Left lung (tissue), 10 donors: Measurements from ENCODE around the gene GNPTAB. TPM values are rescaled to one million over a fixed set of nuclear protein-coding genes. Genes with fewer than 3 reads are reported as not detected.

Experiments used
- ATAC-seq: fragments of 200-7000 bp; cut with Tn5 transposase; one replicate; pipeline ENCODE4 v1.9.1; 2020; ENCODE audit warnings: moderate library complexity
- DNase-seq, 4 donors: peaks; one replicate each; pipeline ENCODE4 v3.0.0-alpha.2; 2013 to 2020
- H3K27ac ChIP-seq, 2 donors: fragments of 200-600 bp; sonication (generic) in 1 of 2; one replicate each; pipeline versions ENCODE4 v1.5.0 to v1.8.0; 2020 to 2021
- H3K27me3 ChIP-seq, 2 donors: fragments of 200-600 bp; sonication (generic) in 1 of 2; one replicate each; pipeline versions ENCODE4 v1.5.0 to v1.8.0; 2020 to 2021
- H3K36me3 ChIP-seq, 2 donors: fragments of 200-600 bp; sonication (generic) in 1 of 2; one replicate each; pipeline versions ENCODE4 v1.5.0 to v1.8.0; 2020 to 2021
- H3K4me1 ChIP-seq, 2 donors: fragments of 200-600 bp; one replicate each; pipeline ENCODE4 v1.8.0; 2021
- H3K4me3 ChIP-seq, 2 donors: fragments of 200-600 bp; sonication (generic) in 1 of 2; one replicate each; pipeline versions ENCODE4 v1.5.0 to v1.8.0; 2020 to 2021; ENCODE audit warnings: mild to moderate bottlenecking in 1 of 2
- H3K9me3 ChIP-seq, 2 donors: fragments of 200-600 bp; sonication (generic) in 1 of 2; one replicate each; pipeline versions ENCODE4 v1.5.0 to v1.8.0; 2020 to 2021
- intact Hi-C, 2 donors: fragments of 100-400 bp; cut with DNase I; formaldehyde crosslinking; loops; one replicate each; pipeline versions ENCODE4 v1.11.2 to v1.14.2; 2022
- polyA plus RNA-seq, 6 donors: library from polyadenylated mRNA; unstranded; fragments of 120-200 nt; gene quantifications; one replicate each; pipeline ENCODE4 v1.2.1, GENCODE V29; 2013; ENCODE audit not compliant: insufficient read length in 6 of 6
- total RNA-seq, 2 donors: library from RNA; stranded (reverse); fragmentation: NEBNext Ultra II Directional; extraction: Animal tissue kit (Norgen Biotek cat#: 25700); gene quantifications; one replicate each; pipeline ENCODE4 v1.2.1, GENCODE V29; 2021
- TF ChIP-seq, protein P1 (sequence below), 2 donors: fragments of 200-600 bp; sonication (generic) in 1 of 2; IDR thresholded peaks; one replicate each; pipeline versions ENCODE4 v1.5.0 to v1.8.0; 2021; ENCODE audit warnings: antibody characterized with exemption in 2 of 2
- donor health status: DM: no; HTN: yes; CAD: no.
- donor health status: DM: no; HTN: no; CAD: no.

Gene GNPTAB
- total and polyA plus RNA-seq, 8 donors = 42.7 to 68.9 (median 51.4) TPM

DNA sequence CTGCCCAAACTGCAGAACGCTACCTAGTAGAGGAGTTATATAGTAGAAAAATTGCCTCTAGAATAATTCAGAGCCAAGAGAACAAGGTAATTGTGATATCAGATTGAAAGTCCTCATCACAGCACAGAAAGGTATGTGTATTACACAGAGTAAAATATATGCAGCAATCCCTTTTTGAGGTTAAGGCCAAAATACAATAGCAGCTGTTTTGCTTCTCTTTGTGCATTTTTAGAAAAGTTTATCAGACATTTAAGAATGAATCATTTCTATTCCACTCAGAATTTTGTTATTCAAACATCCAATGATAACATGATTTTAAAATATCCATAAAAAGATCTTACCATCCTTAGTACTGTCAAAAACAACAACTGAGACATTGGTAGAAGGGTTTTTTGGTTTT, 45.1 kb downstream of the GNPTAB start:
- Histone ChIP-seq H3K27ac (no peak overlapping the region), H3K4me1 (peaks cover 0 to 3% of the 10 kb centered on the region in 2 donors), H3K9me3 (no peaks in the 10 kb centered on the region), H3K27me3 (no peaks in the 10 kb centered on the region), H3K36me3 (peaks cover 0 to 51% of the 10 kb centered on the region in 2 donors), H3K4me3 (no peak overlapping the region)
- intact Hi-C loops = no loop called here
- ATAC-seq = no peak
- TF ChIP-seq, protein P1, sequence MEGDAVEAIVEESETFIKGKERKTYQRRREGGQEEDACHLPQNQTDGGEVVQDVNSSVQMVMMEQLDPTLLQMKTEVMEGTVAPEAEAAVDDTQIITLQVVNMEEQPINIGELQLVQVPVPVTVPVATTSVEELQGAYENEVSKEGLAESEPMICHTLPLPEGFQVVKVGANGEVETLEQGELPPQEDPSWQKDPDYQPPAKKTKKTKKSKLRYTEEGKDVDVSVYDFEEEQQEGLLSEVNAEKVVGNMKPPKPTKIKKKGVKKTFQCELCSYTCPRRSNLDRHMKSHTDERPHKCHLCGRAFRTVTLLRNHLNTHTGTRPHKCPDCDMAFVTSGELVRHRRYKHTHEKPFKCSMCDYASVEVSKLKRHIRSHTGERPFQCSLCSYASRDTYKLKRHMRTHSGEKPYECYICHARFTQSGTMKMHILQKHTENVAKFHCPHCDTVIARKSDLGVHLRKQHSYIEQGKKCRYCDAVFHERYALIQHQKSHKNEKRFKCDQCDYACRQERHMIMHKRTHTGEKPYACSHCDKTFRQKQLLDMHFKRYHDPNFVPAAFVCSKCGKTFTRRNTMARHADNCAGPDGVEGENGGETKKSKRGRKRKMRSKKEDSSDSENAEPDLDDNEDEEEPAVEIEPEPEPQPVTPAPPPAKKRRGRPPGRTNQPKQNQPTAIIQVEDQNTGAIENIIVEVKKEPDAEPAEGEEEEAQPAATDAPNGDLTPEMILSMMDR (IDR thresholded peaks at IDR 0.05) = no peak
- DNase-seq = no peak

- H3K27me3 ChIP-seq = no peaks in the 10 kb centered on the region
- H3K4me1 ChIP-seq = peaks cover 0 to 16% of the 10 kb centered on the region in 2 donors
- H3K36me3 ChIP-seq = peaks cover 0 to 53% of the 10 kb centered on the region in 2 donors
- intact Hi-C loops = no loop called here
- H3K9me3 ChIP-seq = no peaks in the 10 kb centered on the region
- H3K27ac ChIP-seq = no peak overlapping the region
- DNase-seq (no peak), ATAC-seq (no peak)
- H3K4me3 ChIP-seq = no peak overlapping the region
- TF ChIP-seq, protein P1 (IDR thresholded peaks at IDR 0.05) = no peak
Observed at GRCh38 chr12:101784376-101784775, 46.4 kb downstream of the GNPTAB start.

GRCh38 chr12:101783838-101784237, 46.9 kb downstream of the GNPTAB start:
- Histone ChIP-seq H3K9me3 (no peaks in the 10 kb centered on the region), H3K27ac (no peak overlapping the region), H3K36me3 (peaks cover 0 to 50% of the 10 kb centered on the region in 2 donors), H3K27me3 (no peaks in the 10 kb centered on the region), H3K4me3 (no peak overlapping the region), H3K4me1 (peaks cover 0 to 17% of the 10 kb centered on the region in 2 donors)
- ATAC-seq (no peak), DNase-seq (no peak)
- intact Hi-C loops = no loop called here
- TF ChIP-seq, protein P1 (IDR thresholded peaks at IDR 0.05) = no peak

DNA sequence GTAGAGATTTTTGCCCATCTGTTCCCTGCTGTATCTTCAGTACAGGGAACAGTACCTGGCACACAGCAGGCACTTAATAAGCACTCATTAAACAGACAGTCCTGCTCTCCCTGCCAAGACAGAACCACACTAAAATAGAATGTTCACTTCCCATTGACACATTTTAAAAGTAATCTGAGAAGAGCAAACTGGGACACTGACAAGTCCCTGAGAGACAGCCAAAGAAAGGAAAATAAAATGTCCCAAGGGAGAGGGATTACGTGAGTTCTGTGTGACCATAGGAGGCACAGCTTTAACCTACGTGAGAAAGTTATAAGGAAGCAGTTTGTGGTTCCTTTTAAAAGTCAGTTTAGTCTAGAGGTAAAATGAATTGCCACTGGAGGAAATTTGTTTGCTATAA, 47.6 kb downstream of the GNPTAB start:
- TF ChIP-seq, protein P1 (IDR thresholded peaks at IDR 0.05) = no peak
- Histone ChIP-seq H3K9me3 (no peaks in the 10 kb centered on the region), H3K27me3 (no peaks in the 10 kb centered on the region), H3K4me3 (no peak overlapping the region), H3K36me3 (peaks cover 0 to 43% of the 10 kb centered on the region in 2 donors), H3K4me1 (peaks cover 0 to 17% of the 10 kb centered on the region in 2 donors), H3K27ac (no peak overlapping the region)
- ATAC-seq (no peak), DNase-seq (no peak)
- intact Hi-C loops = no loop called here

DNA sequence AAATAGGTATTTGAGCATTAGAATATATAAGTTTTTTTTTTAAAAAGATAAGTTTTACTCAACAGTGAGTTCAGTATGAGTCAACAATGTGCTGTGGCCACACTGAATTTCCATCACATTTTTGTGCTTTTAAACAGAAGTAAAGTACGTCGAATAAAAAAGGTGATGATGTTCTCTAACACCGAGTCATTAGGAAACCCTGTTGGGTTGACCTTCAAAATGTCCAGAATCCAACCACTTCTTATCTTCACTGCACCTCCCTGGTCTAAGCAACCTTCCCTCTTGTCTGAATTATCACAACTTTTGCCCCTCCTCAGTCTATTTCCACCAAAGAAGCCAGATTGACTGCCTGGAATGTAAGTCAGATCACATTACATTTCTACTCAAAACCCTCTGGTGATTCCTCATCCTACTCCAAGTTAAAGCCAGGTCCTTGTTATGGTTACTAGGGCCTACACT, 48.5 kb downstream of the GNPTAB start:
- H3K4me3 ChIP-seq = no peak overlapping the region
- H3K4me1 ChIP-seq = peaks cover 0 to 26% of the 10 kb centered on the region in 2 donors
- no peak for DNase-seq
- H3K27me3 ChIP-seq = no peaks in the 10 kb centered on the region
- H3K27ac ChIP-seq = no peak overlapping the region
- H3K9me3 ChIP-seq = no peaks in the 10 kb centered on the region
- peaks cover 0 to 34% of the 10 kb centered on the region in 2 donors for H3K36me3 ChIP-seq
- no peak for ATAC-seq
- TF ChIP-seq, protein P1 (IDR thresholded peaks at IDR 0.05) = no peak
- intact Hi-C loops = no loop called here
